Measurements from ENCODE around the gene MRPL10.

Gene MRPL10

DNA sequence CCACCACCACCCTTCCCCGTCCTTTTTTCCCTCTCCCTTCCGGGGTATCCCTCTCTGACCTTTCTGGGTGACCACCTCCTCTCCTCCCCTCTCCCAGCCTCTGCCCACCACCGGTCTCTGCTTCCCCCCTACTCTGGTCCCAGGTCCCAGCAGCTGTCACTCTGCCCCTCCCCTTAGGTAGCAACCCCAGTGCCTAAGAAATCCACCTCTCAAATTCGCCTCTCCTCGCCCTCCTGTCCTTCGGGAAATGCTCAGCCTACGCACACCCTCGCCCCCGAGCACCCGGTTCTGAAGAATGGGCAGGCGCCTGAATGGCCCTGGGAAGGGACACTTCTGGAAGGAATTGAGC lies 20.4 kb upstream of the MRPL10 start:
- TF ChIP-seq, protein P1, sequence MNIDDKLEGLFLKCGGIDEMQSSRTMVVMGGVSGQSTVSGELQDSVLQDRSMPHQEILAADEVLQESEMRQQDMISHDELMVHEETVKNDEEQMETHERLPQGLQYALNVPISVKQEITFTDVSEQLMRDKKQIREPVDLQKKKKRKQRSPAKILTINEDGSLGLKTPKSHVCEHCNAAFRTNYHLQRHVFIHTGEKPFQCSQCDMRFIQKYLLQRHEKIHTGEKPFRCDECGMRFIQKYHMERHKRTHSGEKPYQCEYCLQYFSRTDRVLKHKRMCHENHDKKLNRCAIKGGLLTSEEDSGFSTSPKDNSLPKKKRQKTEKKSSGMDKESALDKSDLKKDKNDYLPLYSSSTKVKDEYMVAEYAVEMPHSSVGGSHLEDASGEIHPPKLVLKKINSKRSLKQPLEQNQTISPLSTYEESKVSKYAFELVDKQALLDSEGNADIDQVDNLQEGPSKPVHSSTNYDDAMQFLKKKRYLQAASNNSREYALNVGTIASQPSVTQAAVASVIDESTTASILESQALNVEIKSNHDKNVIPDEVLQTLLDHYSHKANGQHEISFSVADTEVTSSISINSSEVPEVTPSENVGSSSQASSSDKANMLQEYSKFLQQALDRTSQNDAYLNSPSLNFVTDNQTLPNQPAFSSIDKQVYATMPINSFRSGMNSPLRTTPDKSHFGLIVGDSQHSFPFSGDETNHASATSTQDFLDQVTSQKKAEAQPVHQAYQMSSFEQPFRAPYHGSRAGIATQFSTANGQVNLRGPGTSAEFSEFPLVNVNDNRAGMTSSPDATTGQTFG (tag by site-specific recombination; IDR thresholded peaks at IDR 0.05; ENCODE audit: borderline replicate concordance) = no peak
- TF ChIP-seq ZFHX2 (tag by site-specific recombination; conservative IDR thresholded peaks at IDR 0.05) = peak; percentile 53
- TF ChIP-seq ZNF335 (tag by site-specific recombination; conservative IDR thresholded peaks at IDR 0.05) = peak; percentile 64
- TF ChIP-seq, protein P2, sequence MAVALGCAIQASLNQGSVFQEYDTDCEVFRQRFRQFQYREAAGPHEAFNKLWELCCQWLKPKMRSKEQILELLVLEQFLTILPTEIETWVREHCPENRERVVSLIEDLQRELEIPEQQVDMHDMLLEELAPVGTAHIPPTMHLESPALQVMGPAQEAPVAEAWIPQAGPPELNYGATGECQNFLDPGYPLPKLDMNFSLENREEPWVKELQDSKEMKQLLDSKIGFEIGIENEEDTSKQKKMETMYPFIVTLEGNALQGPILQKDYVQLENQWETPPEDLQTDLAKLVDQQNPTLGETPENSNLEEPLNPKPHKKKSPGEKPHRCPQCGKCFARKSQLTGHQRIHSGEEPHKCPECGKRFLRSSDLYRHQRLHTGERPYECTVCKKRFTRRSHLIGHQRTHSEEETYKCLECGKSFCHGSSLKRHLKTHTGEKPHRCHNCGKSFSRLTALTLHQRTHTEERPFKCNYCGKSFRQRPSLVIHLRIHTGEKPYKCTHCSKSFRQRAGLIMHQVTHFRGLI (tag by site-specific recombination; IDR thresholded peaks at IDR 0.05) = no peak
- Histone ChIP-seq H3K4me1 (ENCODE audit: control insufficient read depth, insufficient read depth, low read length) (peaks cover 4% of the 10 kb centered on the region; the same call in 1 of the 2 replicates), H3K4me3 (ENCODE audit: low read depth, low read length) (no peak overlapping the region), H3K27ac (ENCODE audit: extremely low read depth, low read depth, low read length) (no peak overlapping the region), H3K36me3 (ENCODE audit: control insufficient read depth in 2 of 2, insufficient read depth in 1 of 2, low read length in 2 of 2) (peaks cover 0 to 4% of the 10 kb centered on the region in 2 experiments; a peak in 1 of 3 replicates), H3K9me3 (ENCODE audit: control insufficient read depth, insufficient read depth, low read depth, low read length) (no peaks in the 10 kb centered on the region)
- CTCF ChIA-PET = interaction anchor here (0.6 to 19.4 kb wide), 5 partner anchors 9 to 1675 kb away, joined by 3 to 837 read pairs (median 3); partner anchors contain the start of genes SCRN2 and SP2
- POLR2A ChIA-PET = interaction anchor here (1.3 to 2.3 kb wide), 2 partner anchors 34 to 44 kb away, joined by 4 to 15 read pairs; partner anchors contain the start of gene SP2

DNA sequence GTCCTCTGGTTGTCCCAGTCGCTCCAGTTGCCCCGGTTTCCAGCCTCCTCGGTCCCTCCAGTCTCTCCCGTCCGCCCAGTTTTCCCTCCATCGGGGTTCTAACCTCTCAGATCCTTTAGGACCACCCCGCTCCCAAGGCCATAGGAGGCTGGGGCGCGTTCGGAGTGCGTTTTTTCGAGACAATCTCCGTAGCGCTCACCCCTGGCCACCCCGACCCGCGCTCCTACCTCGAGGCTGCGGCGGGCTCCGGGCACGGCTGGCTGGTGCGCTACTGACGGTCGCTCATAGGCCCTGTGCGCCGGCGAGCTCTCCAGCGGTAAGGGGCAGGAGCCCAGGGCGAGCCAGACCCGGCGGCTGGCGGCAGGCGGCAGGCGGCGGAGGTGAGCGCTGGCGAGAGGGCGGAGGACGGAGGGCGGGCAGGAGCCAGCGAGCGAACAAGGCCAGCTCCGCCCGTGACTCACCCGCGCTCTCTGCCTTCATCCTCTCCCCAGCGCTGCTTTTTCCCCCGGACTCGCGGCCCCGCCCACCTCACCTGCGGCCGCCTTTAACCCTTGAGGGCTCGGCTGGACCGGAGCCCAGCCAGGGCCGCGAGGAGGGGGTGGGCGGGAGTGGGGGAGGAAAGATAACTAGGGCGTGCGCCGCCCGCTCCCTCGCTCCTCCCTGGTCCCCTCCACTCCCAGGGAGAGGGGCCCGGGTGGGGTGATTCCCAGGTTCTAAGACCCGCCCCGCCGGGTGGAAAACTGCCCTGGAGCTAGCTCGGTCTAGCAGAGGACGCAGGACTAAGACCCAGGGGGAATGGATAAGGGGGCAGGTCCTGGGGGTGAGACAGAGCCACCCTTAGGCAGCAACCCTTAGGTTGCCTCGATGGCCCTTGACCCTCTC lies 19.6 kb upstream of the MRPL10 start, which contains the start of gene SP6:
Gene SP6 (minus strand): TSS at position 472 of the 882 bp plus-strand sequence. CDS start 2,734 bp downstream, outside the sequence.
- CTCF ChIA-PET = interaction anchor here (0.6 to 19.4 kb wide), 11 partner anchors 8 to 1676 kb away, joined by 3 to 837 read pairs (median 3); partner anchors contain the start of genes SCRN2 and SP2
- Histone ChIP-seq H3K27ac (ENCODE audit: extremely low read depth, low read depth, low read length) (peak within 1 kb of the TSS; percentile 38; the same call in 1 of the 2 replicates), H3K9me3 (ENCODE audit: control insufficient read depth, insufficient read depth, low read depth, low read length) (no peaks in the 10 kb centered on the region), H3K4me3 (ENCODE audit: low read depth, low read length) (peak within 1 kb of the TSS; percentile 46), H3K4me1 (ENCODE audit: control insufficient read depth, insufficient read depth, low read length) (peaks cover 4% of the 10 kb centered on the region; the same call in 1 of the 2 replicates), H3K36me3 (ENCODE audit: control insufficient read depth in 2 of 2, insufficient read depth in 1 of 2, low read length in 2 of 2) (peaks cover 0 to 4% of the 10 kb centered on the region in 2 experiments; a peak in 1 of 3 replicates)
- POLR2A ChIA-PET = interaction anchor here (1.0 to 3.0 kb wide), 8 partner anchors 10 to 642 kb away, joined by 3 to 15 read pairs (median 4); partner anchors contain the start of genes LRRC46, MRPL10, SCRN2 and SP2
- TF ChIP-seq ZNF670 (tag by site-specific recombination; IDR thresholded peaks at IDR 0.05; ENCODE audit: low read depth) (no peak), EGR2 (tag by site-specific recombination; IDR thresholded peaks at IDR 0.05; ENCODE audit: low read depth) (peak; percentile 82), ZNF140 (tag by site-specific recombination; IDR thresholded peaks at IDR 0.05) (no peak), ZNF184 (tag by site-specific recombination; IDR thresholded peaks at IDR 0.05) (no peak), ZNF843 (tag by site-specific recombination; IDR thresholded peaks at IDR 0.05) (no peak), RBAK (tag by site-specific recombination; IDR thresholded peaks at IDR 0.05) (no peak), SP2 (tag by site-specific recombination; IDR thresholded peaks at IDR 0.05) (peak; percentile 64), KLF9 (tag by site-specific recombination; IDR thresholded peaks at IDR 0.05; ENCODE audit: low read depth) (peak; percentile 80), ZNF623 (tag by site-specific recombination; IDR thresholded peaks at IDR 0.05) (no peak), ZNF404 (tag by site-specific recombination; IDR thresholded peaks at IDR 0.05) (no peak), ZFP3 (tag by site-specific recombination; IDR thresholded peaks at IDR 0.05; ENCODE audit: low read depth) (no peak), ZNF416 (tag by site-specific recombination; IDR thresholded peaks at IDR 0.05) (no peak), ZNF169 (tag by site-specific recombination; IDR thresholded peaks at IDR 0.05) (no peak), ZNF664 (tag by site-specific recombination; IDR thresholded peaks at IDR 0.05) (no peak)
- TF ChIP-seq, protein P3, sequence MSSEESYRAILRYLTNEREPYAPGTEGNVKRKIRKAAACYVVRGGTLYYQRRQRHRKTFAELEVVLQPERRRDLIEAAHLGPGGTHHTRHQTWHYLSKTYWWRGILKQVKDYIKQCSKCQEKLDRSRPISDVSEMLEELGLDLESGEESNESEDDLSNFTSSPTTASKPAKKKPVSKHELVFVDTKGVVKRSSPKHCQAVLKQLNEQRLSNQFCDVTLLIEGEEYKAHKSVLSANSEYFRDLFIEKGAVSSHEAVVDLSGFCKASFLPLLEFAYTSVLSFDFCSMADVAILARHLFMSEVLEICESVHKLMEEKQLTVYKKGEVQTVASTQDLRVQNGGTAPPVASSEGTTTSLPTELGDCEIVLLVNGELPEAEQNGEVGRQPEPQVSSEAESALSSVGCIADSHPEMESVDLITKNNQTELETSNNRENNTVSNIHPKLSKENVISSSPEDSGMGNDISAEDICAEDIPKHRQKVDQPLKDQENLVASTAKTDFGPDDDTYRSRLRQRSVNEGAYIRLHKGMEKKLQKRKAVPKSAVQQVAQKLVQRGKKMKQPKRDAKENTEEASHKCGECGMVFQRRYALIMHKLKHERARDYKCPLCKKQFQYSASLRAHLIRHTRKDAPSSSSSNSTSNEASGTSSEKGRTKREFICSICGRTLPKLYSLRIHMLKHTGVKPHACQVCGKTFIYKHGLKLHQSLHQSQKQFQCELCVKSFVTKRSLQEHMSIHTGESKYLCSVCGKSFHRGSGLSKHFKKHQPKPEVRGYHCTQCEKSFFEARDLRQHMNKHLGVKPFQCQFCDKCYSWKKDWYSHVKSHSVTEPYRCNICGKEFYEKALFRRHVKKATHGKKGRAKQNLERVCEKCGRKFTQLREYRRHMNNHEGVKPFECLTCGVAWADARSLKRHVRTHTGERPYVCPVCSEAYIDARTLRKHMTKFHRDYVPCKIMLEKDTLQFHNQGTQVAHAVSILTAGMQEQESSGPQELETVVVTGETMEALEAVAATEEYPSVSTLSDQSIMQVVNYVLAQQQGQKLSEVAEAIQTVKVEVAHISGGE (tag by site-specific recombination; conservative IDR thresholded peaks at IDR 0.05; ENCODE audit: low read depth) = no peak
- TF ChIP-seq, protein P4, sequence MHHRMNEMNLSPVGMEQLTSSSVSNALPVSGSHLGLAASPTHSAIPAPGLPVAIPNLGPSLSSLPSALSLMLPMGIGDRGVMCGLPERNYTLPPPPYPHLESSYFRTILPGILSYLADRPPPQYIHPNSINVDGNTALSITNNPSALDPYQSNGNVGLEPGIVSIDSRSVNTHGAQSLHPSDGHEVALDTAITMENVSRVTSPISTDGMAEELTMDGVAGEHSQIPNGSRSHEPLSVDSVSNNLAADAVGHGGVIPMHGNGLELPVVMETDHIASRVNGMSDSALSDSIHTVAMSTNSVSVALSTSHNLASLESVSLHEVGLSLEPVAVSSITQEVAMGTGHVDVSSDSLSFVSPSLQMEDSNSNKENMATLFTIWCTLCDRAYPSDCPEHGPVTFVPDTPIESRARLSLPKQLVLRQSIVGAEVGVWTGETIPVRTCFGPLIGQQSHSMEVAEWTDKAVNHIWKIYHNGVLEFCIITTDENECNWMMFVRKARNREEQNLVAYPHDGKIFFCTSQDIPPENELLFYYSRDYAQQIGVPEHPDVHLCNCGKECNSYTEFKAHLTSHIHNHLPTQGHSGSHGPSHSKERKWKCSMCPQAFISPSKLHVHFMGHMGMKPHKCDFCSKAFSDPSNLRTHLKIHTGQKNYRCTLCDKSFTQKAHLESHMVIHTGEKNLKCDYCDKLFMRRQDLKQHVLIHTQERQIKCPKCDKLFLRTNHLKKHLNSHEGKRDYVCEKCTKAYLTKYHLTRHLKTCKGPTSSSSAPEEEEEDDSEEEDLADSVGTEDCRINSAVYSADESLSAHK (tag by site-specific recombination; IDR thresholded peaks at IDR 0.05) = no peak

All from HEK293 (cell line).